ELF-1 (cell line): Measurements from ENCODE around the gene LTBP2.

ENCODE experiments used
- DNase-seq: peaks from one replicate; pipeline ENCODE4 v3.0.0-alpha.2; 2016; ENCODE audit warnings: low read depth, low spot score

Gene LTBP2

GRCh38 chr14:74490486-74490885 is 121.6 kb downstream of the LTBP2 start:
- DNase-seq = no peak

- DNase-seq = no peak
These were observed 123.1 kb downstream of the LTBP2 start for GRCh38 chr14:74488786-74489397.

- no peak for DNase-seq
These were observed 125.9 kb downstream of the LTBP2 start for GRCh38 chr14:74486164-74486563.

GRCh38 chr14:74483321-74483720 is 128.7 kb downstream of the LTBP2 start:
- no peak for DNase-seq

- DNase-seq = no peak
These were observed 129.5 kb downstream of the LTBP2 start for GRCh38 chr14:74482571-74482970.

GRCh38 chr14:74480046-74480445 is 132.0 kb downstream of the LTBP2 start:
- DNase-seq = no peak

- DNase-seq = peak; percentile 44
These were observed 132.9 kb downstream of the LTBP2 start for GRCh38 chr14:74478996-74479635.

- no peak for DNase-seq
These were observed 135.4 kb downstream of the LTBP2 start for GRCh38 chr14:74476607-74477006.

- no peak for DNase-seq
These were observed 135.9 kb downstream of the LTBP2 start for GRCh38 chr14:74476107-74476506.

GRCh38 chr14:74475678-74476077 is 136.4 kb downstream of the LTBP2 start:
- no peak for DNase-seq

- no peak for DNase-seq
These were observed 137.7 kb downstream of the LTBP2 start for GRCh38 chr14:74474376-74474775.

GRCh38 chr14:74472601-74473000 is 139.4 kb downstream of the LTBP2 start:
- no peak for DNase-seq

GRCh38 chr14:74469548-74470518 is 142.2 kb downstream of the LTBP2 start:
- DNase-seq = no peak

GRCh38 chr14:74468513-74468912 is 143.5 kb downstream of the LTBP2 start:
- no peak for DNase-seq

- no peak for DNase-seq
These were observed 146.7 kb downstream of the LTBP2 start for GRCh38 chr14:74465335-74465734.

GRCh38 chr14:74464785-74465184 is 147.3 kb downstream of the LTBP2 start:
- DNase-seq = no peak

- DNase-seq = no peak
These were observed 148.3 kb downstream of the LTBP2 start for GRCh38 chr14:74463697-74464096.

- DNase-seq = no peak
These were observed 149.0 kb downstream of the LTBP2 start for GRCh38 chr14:74462993-74463392.

GRCh38 chr14:74459976-74460375 is 152.1 kb downstream of the LTBP2 start:
- no peak for DNase-seq

- DNase-seq = peak; percentile 69
These were observed 152.6 kb downstream of the LTBP2 start for GRCh38 chr14:74459289-74459946.

GRCh38 chr14:74457565-74457895 is 154.5 kb downstream of the LTBP2 start:
- DNase-seq = no peak
